Epithelial cell of esophagus (primary cell): ENCODE data around the gene MICAL3.
"Not testable (repeated sequence)": the region's sequence is repeated elsewhere in the genome, so short reads cannot be mapped to it uniquely, and the experiment has no call there.

Experiments
- DNase-seq: peaks from one replicate; pipeline ENCODE4 v3.0.0; 2010; ENCODE audit warnings: low read depth
- H3K4me3 ChIP-seq: 2 replicates; pipeline ENCODE4 v1.5.1; 2011; ENCODE audit warnings: mild to moderate bottlenecking, low read length, control low read depth
- CTCF ChIP-seq: IDR thresholded peaks from 2 replicates; pipeline ENCODE4 v1.5.1; 2011; ENCODE audit warnings: low read depth, mild to moderate bottlenecking, low read length, control low read depth, inconsistent platforms; ENCODE audit not compliant: insufficient read depth; ENCODE audit errors: missing control alignments

Gene MICAL3

GRCh38 chr22:18024276-18024939, at the start of gene MICAL3:
MICAL3 (minus strand) TSS chr22:18024561; CDS start chr22:17906812, 117,749 bp downstream.
- H3K4me3 ChIP-seq, result peak within 1 kb of the TSS; percentile 68
- TF ChIP-seq CTCF, result peak; percentile 46
- peak; percentile 80 for DNase-seq

- DNase-seq, H3K4me3 ChIP-seq: not testable (repeated sequence)
Observed at GRCh38 chr22:18073927-18074326, 49.6 kb upstream of the MICAL3 start.

GRCh38 chr22:18073467-18073866, 49.1 kb upstream of the MICAL3 start:
- no peak for TF ChIP-seq CTCF
- DNase-seq, result no peak
- H3K4me3 ChIP-seq, result no peak overlapping the region

GRCh38 chr22:18071968-18072310, 47.6 kb upstream of the MICAL3 start:
- H3K4me3 ChIP-seq, result no peak overlapping the region
- no peak for TF ChIP-seq CTCF
- no peak for DNase-seq

GRCh38 chr22:18071307-18071967, 47.1 kb upstream of the MICAL3 start:
- DNase-seq, H3K4me3 ChIP-seq: not testable (repeated sequence)

GRCh38 chr22:18070556-18071306, 46.4 kb upstream of the MICAL3 start:
- peak; percentile 93 for DNase-seq
- peak; percentile 50 for TF ChIP-seq CTCF
- H3K4me3 ChIP-seq, result no peak overlapping the region

- TF ChIP-seq CTCF, result no peak
- no peak overlapping the region for H3K4me3 ChIP-seq
- no peak for DNase-seq
Observed at GRCh38 chr22:18070041-18070440, 45.7 kb upstream of the MICAL3 start.
